Nephron progenitor cell (in vitro differentiated cells): ENCODE results near the gene GFOD1.

Experiments
- DNase-seq: peaks from one replicate; pipeline ENCODE4 v3.0.0; 2021
- H3K27ac Mint-ChIP-seq: 2 replicates; pipeline ENCODE4 v1.8.0; 2021; ENCODE audit warnings: mild to moderate bottlenecking, moderate library complexity, mixed read lengths
- H3K27me3 Mint-ChIP-seq: 2 replicates; pipeline ENCODE4 v1.8.0; 2021; ENCODE audit warnings: mild to moderate bottlenecking, low read depth, mixed read lengths; ENCODE audit not compliant: poor library complexity
- H3K36me3 Mint-ChIP-seq: 2 replicates; pipeline ENCODE4 v1.8.0; 2021; ENCODE audit warnings: low read depth, mixed read lengths
- H3K4me1 Mint-ChIP-seq: 2 replicates; pipeline ENCODE4 v1.8.0; 2021; ENCODE audit warnings: mixed read lengths
- H3K4me3 Mint-ChIP-seq: 2 replicates; pipeline ENCODE4 v1.8.0; 2021; ENCODE audit warnings: mild to moderate bottlenecking, moderate library complexity, mixed read lengths
- H3K9me3 Mint-ChIP-seq: 2 replicates; pipeline ENCODE4 v1.8.0; 2021; ENCODE audit warnings: mild to moderate bottlenecking, moderate library complexity, mixed read lengths
- TF ChIP-seq, protein P1 (sequence below): fragments of 200-600 bp; sonication (generic); IDR thresholded peaks from 2 replicates; pipeline ENCODE4 v1.5.0; 2021; ENCODE audit warnings: antibody characterized with exemption

The GFOD1 gene

DNA sequence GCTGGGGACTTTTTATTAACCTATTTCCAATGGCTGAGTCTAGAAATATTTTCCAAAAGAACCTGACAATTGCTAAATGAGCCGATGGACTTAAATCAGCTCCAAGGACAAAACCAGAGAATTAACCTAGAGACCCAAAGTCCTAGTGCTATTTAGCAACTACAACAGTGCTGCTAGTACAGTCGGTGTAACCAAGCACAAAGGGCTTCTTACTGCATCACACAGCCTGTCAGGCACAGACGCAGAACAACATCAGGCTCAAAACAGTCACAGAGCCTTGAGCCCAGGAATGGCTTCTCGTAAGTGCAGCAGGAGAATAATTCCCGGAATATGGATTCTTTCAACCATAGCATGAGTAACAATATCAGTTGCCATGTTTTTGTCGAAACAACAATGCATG is 70.0 kb downstream of the GFOD1 start:
- Mint-ChIP-seq H3K36me3 (no peaks in the 10 kb centered on the region), H3K9me3 (no peaks in the 10 kb centered on the region), H3K27ac (no peak overlapping the region), H3K4me3 (no peak overlapping the region), H3K27me3 (peaks cover 9% of the 10 kb centered on the region), H3K4me1 (peaks cover 52% of the 10 kb centered on the region)
- no peak for DNase-seq
- TF ChIP-seq, protein P1, sequence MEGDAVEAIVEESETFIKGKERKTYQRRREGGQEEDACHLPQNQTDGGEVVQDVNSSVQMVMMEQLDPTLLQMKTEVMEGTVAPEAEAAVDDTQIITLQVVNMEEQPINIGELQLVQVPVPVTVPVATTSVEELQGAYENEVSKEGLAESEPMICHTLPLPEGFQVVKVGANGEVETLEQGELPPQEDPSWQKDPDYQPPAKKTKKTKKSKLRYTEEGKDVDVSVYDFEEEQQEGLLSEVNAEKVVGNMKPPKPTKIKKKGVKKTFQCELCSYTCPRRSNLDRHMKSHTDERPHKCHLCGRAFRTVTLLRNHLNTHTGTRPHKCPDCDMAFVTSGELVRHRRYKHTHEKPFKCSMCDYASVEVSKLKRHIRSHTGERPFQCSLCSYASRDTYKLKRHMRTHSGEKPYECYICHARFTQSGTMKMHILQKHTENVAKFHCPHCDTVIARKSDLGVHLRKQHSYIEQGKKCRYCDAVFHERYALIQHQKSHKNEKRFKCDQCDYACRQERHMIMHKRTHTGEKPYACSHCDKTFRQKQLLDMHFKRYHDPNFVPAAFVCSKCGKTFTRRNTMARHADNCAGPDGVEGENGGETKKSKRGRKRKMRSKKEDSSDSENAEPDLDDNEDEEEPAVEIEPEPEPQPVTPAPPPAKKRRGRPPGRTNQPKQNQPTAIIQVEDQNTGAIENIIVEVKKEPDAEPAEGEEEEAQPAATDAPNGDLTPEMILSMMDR, result no peak

DNA sequence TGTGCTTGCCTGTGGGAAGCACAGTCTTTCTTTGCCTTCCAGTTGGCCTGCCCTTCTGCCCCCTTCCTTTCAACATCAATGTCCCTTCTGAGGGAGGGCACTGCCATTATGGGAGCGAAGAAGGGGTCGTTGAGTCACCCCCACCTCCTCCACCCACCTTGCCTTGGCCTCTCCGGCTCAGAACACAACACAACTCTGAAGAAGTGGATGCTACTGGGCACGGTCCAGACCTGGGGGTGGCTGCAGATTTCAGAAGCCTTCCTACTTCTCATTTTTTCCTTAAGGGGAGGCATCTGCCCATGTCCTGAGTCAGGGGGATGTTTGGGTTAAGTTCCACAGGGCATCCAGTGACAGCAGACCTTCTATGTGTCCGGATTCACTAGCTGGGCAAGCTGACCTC is 72.1 kb downstream of the GFOD1 start:
- H3K36me3 Mint-ChIP-seq, result no peaks in the 10 kb centered on the region
- H3K4me1 Mint-ChIP-seq, result peaks cover 43% of the 10 kb centered on the region
- H3K27me3 Mint-ChIP-seq, result peaks cover 9% of the 10 kb centered on the region
- no peak for DNase-seq
- no peak overlapping the region for H3K27ac Mint-ChIP-seq
- TF ChIP-seq, protein P1, result no peak
- H3K4me3 Mint-ChIP-seq, result no peak overlapping the region
- no peaks in the 10 kb centered on the region for H3K9me3 Mint-ChIP-seq

DNA sequence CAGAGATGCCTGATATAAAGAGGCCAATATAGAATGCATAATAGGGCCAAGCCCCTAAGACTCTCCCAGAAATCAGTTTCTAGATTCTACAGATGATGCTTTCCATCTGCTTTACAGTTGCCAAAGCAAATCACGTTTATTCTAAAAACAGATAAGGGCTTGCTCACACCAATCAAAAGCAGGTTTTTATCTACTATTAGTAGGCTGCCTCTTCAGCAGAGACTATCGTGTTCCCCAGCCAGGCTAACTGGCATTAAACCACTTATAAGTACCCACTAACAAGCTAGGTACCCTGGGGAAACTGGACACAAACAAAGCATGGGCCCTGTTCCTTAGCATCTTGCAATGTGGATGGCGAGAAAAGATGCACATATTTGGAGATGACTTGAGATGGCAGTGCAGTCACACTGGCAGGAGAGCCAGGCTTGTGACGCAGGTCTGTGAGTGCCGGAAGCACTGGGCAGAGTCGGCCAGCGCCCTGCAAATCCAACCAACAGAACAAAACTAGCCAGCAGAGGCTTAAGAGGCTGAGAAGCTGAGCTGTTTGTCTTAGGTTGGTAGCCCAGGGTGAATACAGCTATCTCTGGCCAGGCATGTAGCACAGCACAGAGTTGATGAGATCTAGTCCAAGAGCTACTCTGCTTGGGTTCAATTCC is 73.4 kb downstream of the GFOD1 start:
- no peaks in the 10 kb centered on the region for H3K9me3 Mint-ChIP-seq
- no peak overlapping the region for H3K27ac Mint-ChIP-seq
- no peak for DNase-seq
- H3K27me3 Mint-ChIP-seq, result peaks cover 7% of the 10 kb centered on the region
- no peaks in the 10 kb centered on the region for H3K36me3 Mint-ChIP-seq
- H3K4me3 Mint-ChIP-seq, result no peak overlapping the region
- H3K4me1 Mint-ChIP-seq, result peaks cover 33% of the 10 kb centered on the region
- TF ChIP-seq, protein P1, result no peak

DNA sequence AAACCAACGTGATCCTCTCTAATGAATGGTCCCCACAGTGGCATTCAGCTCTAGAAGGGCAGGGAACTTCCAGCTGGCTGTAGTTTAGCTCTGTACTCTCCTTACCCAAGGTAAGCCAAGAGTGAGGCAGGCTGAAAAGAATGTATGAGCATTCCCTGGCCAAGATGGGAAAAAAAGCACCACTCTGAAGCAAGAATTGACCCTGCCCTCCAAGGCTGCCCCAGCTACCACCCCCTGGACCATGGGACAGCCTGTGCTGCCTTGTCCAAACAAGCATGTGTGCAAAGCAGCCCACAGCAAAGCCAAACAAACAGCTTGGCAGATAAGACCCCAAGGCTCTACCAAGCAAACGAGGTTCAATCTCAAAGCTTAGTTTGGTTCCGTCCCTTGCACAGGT is 73.9 kb downstream of the GFOD1 start:
- peaks cover 30% of the 10 kb centered on the region for H3K4me1 Mint-ChIP-seq
- TF ChIP-seq, protein P1, result no peak

DNA sequence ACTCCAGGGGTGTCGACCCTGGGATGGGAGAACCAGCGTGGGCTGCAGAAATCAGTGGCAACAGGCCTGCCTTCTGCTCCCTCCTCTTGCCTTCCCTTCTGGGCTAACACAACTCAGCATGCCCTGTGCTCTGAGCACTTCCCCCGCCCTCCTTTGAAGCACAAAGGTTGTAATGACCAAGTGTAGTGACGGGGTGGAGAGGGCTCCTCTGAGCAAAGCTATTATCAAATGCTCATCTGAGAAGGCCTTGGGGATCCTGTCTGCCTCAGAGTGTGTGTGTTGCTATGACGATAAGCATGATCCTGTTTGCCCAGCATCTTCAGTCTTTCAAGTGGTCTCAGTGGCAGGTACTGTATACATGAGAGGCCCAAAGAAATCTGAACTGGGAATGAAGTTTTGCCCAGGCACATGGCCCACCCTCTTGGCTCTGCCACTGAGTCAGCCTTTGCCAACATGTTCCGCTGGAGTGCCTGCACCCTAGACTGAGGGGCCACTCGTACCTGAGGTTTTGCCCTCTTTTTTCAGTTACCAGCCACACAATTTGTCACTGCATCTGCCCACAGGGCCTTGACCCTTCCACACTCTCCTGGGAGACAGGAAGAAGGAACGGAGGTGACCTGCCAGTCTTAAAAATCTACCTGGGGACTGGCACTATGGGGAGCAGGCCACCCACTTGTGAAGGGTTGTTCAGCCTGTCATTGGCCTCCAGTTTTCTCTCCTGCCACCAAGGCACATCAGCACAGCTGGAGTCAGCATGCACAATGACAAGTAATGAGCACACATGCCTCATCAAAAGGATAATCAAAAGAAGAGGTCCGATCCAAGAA is 74.5 kb downstream of the GFOD1 start:
- TF ChIP-seq, protein P1, result no peak
- Mint-ChIP-seq H3K27ac (no peak overlapping the region), H3K9me3 (no peaks in the 10 kb centered on the region), H3K4me1 (peaks cover 28% of the 10 kb centered on the region), H3K27me3 (peaks cover 7% of the 10 kb centered on the region), H3K4me3 (no peak overlapping the region), H3K36me3 (no peaks in the 10 kb centered on the region)
- DNase-seq, result no peak

More for the DNA sequence above, 73.9 kb downstream of the GFOD1 start:
- Mint-ChIP-seq H3K36me3 (no peaks in the 10 kb centered on the region), H3K27me3 (peaks cover 7% of the 10 kb centered on the region), H3K4me3 (no peak overlapping the region), H3K27ac (no peak overlapping the region), H3K9me3 (no peaks in the 10 kb centered on the region)
- DNase-seq, result no peak
